Astrocyte of the cerebellum (primary cell): ENCODE measurements around the gene UBE3C.

Experiments used
- DNase-seq: peaks from one replicate; pipeline ENCODE4 v3.0.0-alpha.2; 2011; ENCODE audit warnings: low read depth
- H3K4me3 ChIP-seq: 2 replicates; pipeline ENCODE4 v1.5.1; 2011; ENCODE audit warnings: mild to moderate bottlenecking, low read depth, low read length, moderate library complexity
- CTCF ChIP-seq: IDR thresholded peaks from 2 replicates; pipeline ENCODE4 v1.5.1; 2012; ENCODE audit warnings: low read length, low read depth, moderate library complexity, mild to moderate bottlenecking; ENCODE audit errors: missing control alignments
- in situ Hi-C: cut with HindIII; loops from 2 replicates; pipeline ENCODE4 v1.10.0; 2017; ENCODE audit warnings: low sequenced_read_pairs

The UBE3C gene

GRCh38 chr7:157132796-157133195 is 5.9 kb upstream of the UBE3C start:
- H3K4me3 ChIP-seq, result no peak overlapping the region
- in situ Hi-C loops, result no loop called here
- DNase-seq, result no peak
- no peak for TF ChIP-seq CTCF

- no peak for TF ChIP-seq CTCF
- in situ Hi-C loops, result no loop called here
- no peak for DNase-seq
- H3K4me3 ChIP-seq, result no peak overlapping the region
Measured at GRCh38 chr7:157133304-157133703, 5.4 kb upstream of the UBE3C start.

GRCh38 chr7:157136372-157136771 is 2.4 kb upstream of the UBE3C start:
- no peak overlapping the region for H3K4me3 ChIP-seq
- peak; percentile 34 for DNase-seq
- in situ Hi-C loops, result no loop called here
- peak; percentile 39 for TF ChIP-seq CTCF

GRCh38 chr7:157138101-157138423 is 664 bp upstream of the UBE3C start:
- DNase-seq, result no peak
- TF ChIP-seq CTCF, result no peak
- in situ Hi-C loops, result no loop called here
- H3K4me3 ChIP-seq, result peak overlapping the region; percentile 48

- H3K4me3 ChIP-seq, result peak overlapping the region; percentile 69
- in situ Hi-C loops, result no loop called here
- TF ChIP-seq CTCF, result no peak
- DNase-seq, result no peak
Measured at GRCh38 chr7:157139111-157139809, 534 bp downstream of the UBE3C start.

- in situ Hi-C loops, result no loop called here
- TF ChIP-seq CTCF, result no peak
- DNase-seq, result no peak
- H3K4me3 ChIP-seq, result peak overlapping the region; percentile 69
Measured at GRCh38 chr7:157139810-157140510, 1.2 kb downstream of the UBE3C start.
